Epithelial cell of esophagus (primary cell): ENCODE data around the gene CPA5.

Experiments
- DNase-seq: peaks from one replicate; pipeline ENCODE4 v3.0.0; 2010; ENCODE audit warnings: low read depth
- H3K4me3 ChIP-seq: 2 replicates; pipeline ENCODE4 v1.5.1; 2011; ENCODE audit warnings: mild to moderate bottlenecking, low read length, control low read depth
- CTCF ChIP-seq: IDR thresholded peaks from 2 replicates; pipeline ENCODE4 v1.5.1; 2011; ENCODE audit warnings: low read depth, mild to moderate bottlenecking, low read length, control low read depth, inconsistent platforms; ENCODE audit not compliant: insufficient read depth; ENCODE audit errors: missing control alignments

The CPA5 gene

GRCh38 chr7:130410868-130411541, 66.4 kb downstream of the CPA5 start:
- no peak for DNase-seq
- H3K4me3 ChIP-seq = no peak overlapping the region
- TF ChIP-seq CTCF = no peak

- no peak for TF ChIP-seq CTCF
- H3K4me3 ChIP-seq = no peak overlapping the region
- no peak for DNase-seq
Measured at GRCh38 chr7:130413201-130413600, 68.6 kb downstream of the CPA5 start.

GRCh38 chr7:130415006-130415405, 70.4 kb downstream of the CPA5 start:
- no peak for TF ChIP-seq CTCF
- no peak overlapping the region for H3K4me3 ChIP-seq
- no peak for DNase-seq

- no peak overlapping the region for H3K4me3 ChIP-seq
- no peak for DNase-seq
- TF ChIP-seq CTCF = no peak
Measured at GRCh38 chr7:130417213-130417612, 72.6 kb downstream of the CPA5 start.

GRCh38 chr7:130418306-130418705, 73.7 kb downstream of the CPA5 start:
- TF ChIP-seq CTCF = no peak
- no peak overlapping the region for H3K4me3 ChIP-seq
- peak; percentile 93 for DNase-seq
